Esophagus (tissue), 2 donors: Measurements from ENCODE around the gene CHD3. TPM values are rescaled to one million over a fixed set of nuclear protein-coding genes. Genes with fewer than 3 reads are reported as not detected.
A peak's percentile ranks its signal among the peaks of the same experiment; 100 is the strongest.

Experiments used
- H3K27ac ChIP-seq, 2 donors: one replicate each; pipeline ENCODE4 v1.5.1; 2013; ENCODE audit warnings: low read depth in 2 of 2, mild to moderate bottlenecking in 2 of 2, inconsistent platforms in 1 of 2, low read length in 1 of 2, moderate library complexity in 1 of 2
- H3K27me3 ChIP-seq, 2 donors: one replicate each; pipeline ENCODE4 v1.6.1; 2013; ENCODE audit warnings: low read length in 2 of 2, control low read depth in 1 of 2, mild to moderate bottlenecking in 1 of 2; ENCODE audit not compliant: insufficient read depth in 2 of 2, control insufficient read depth in 1 of 2
- H3K36me3 ChIP-seq, 2 donors: one replicate each; pipeline ENCODE4 v1.6.1; 2013; ENCODE audit warnings: low read length in 1 of 2; ENCODE audit not compliant: control insufficient read depth in 2 of 2, insufficient read depth in 2 of 2
- H3K4me1 ChIP-seq, 2 donors: one replicate each; pipeline ENCODE4 v1.6.1; 2013; ENCODE audit warnings: low read length in 1 of 2; ENCODE audit not compliant: control insufficient read depth in 2 of 2, insufficient read depth in 2 of 2
- H3K4me3 ChIP-seq, 2 donors: one replicate each; pipeline ENCODE4 v1.5.1; 2013; ENCODE audit warnings: low read length in 2 of 2, mild to moderate bottlenecking in 2 of 2, low read depth in 1 of 2, moderate library complexity in 1 of 2
- H3K9me3 ChIP-seq, 2 donors: one replicate each; pipeline ENCODE4 v1.6.1; 2013; ENCODE audit warnings: mild to moderate bottlenecking in 2 of 2, low read depth in 1 of 2, low read length in 1 of 2, moderate library complexity in 1 of 2; ENCODE audit not compliant: control insufficient read depth in 2 of 2, insufficient read depth in 1 of 2
- WGBS, 2 donors: extraction: QIAGEN DNeasy Blood & Tissue Kit; methylation state at CpG; one replicate each; pipeline ENCODE4 v1.1.7; 2013; 5-methylcytosine and 5-hydroxymethylcytosine counted together
- polyA plus RNA-seq, 2 donors: library from polyadenylated mRNA; stranded (reverse); fragments of 200-250 nt; gene quantifications; one replicate each; pipeline ENCODE4 v1.2.3, GENCODE V29; 2013
- donor health status: healthy with polysubstance abuse.
- donor health status: Bipolar disorder and iron deficiency.

CHD3 gene
- polyA plus RNA-seq = 10 to 100 TPM; 37.2 to 78.7 TPM

- peaks cover 9 to 14% of the 10 kb centered on the region in 2 donors for H3K4me1 ChIP-seq
- H3K36me3 ChIP-seq = peaks cover 0 to 5% of the 10 kb centered on the region in 2 donors
- no peaks in the 10 kb centered on the region for H3K9me3 ChIP-seq
- peak within 1 kb of the TSS; percentile 95 to 96 for H3K27ac ChIP-seq
- H3K4me3 ChIP-seq = peak within 1 kb of the TSS; percentile 54 to 95
- no peaks in the 10 kb centered on the region for H3K27me3 ChIP-seq
- WGBS, 2 donors = 15 to 20% methylated on average over 18 of the region's 18 CpGs
Observed at GRCh38 chr17:7888184-7888920, at the start of gene CHD3. Gene CHD3 (plus strand): TSS chr17:7888789. CDS start chr17:7889001, 212 bp downstream.

GRCh38 chr17:7839190-7839875, 49.3 kb upstream of the CHD3 start:
- Histone ChIP-seq H3K36me3 (no peaks in the 10 kb centered on the region), H3K4me3 (no peak overlapping the region), H3K4me1 (peaks cover 9 to 19% of the 10 kb centered on the region in 2 donors), H3K27ac (peak overlapping the region; percentile 45 to 83), H3K27me3 (no peaks in the 10 kb centered on the region), H3K9me3 (no peaks in the 10 kb centered on the region)
- WGBS, 2 donors = 44 to 54% methylated on average over 6 of the region's 6 CpGs

DNA sequence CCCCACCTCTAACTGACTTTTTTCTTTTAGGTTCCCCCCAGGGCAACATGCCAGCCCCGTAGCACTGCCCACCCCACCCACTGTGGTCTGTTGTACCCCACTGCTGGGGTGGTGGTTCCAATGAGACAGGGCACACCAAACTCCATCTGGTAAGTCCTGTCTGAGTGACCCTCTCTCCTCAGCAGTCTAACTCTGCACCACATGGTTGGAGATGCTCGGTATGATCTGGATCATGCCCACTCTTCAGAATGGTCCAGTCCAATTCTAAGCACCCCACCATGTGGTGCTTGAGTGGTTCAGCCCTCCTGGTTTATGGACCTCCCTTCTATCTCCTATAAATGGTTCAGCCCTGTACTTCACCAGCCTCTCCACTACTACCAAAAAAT, 48.7 kb upstream of the CHD3 start:
- 38 to 52% methylated on average over 2 of the region's 2 CpGs for WGBS, 2 donors
- H3K4me1 ChIP-seq = peaks cover 9 to 19% of the 10 kb centered on the region in 2 donors

GRCh38 chr17:7840441-7840840, 48.1 kb upstream of the CHD3 start:
- H3K9me3 ChIP-seq = no peaks in the 10 kb centered on the region
- H3K27me3 ChIP-seq = no peaks in the 10 kb centered on the region
- WGBS, 2 donors = 32 to 46% methylated on average over 1 of the region's 1 CpG
- H3K4me1 ChIP-seq = peaks cover 11 to 24% of the 10 kb centered on the region in 2 donors
- H3K4me3 ChIP-seq = no peak overlapping the region
- peaks cover 0 to 1% of the 10 kb centered on the region in 2 donors for H3K36me3 ChIP-seq
- H3K27ac ChIP-seq = no peak overlapping the region

More for the DNA sequence above, 48.7 kb upstream of the CHD3 start:
- Histone ChIP-seq H3K4me3 (no peak overlapping the region), H3K9me3 (no peaks in the 10 kb centered on the region), H3K27me3 (no peaks in the 10 kb centered on the region), H3K36me3 (no peaks in the 10 kb centered on the region), H3K27ac (peak overlapping the region in 1 of 2 donors; percentile 83)

GRCh38 chr17:7840875-7841274, 47.7 kb upstream of the CHD3 start:
- Histone ChIP-seq H3K36me3 (peaks cover 0 to 4% of the 10 kb centered on the region in 2 donors), H3K4me3 (no peak overlapping the region), H3K9me3 (no peaks in the 10 kb centered on the region), H3K27me3 (no peaks in the 10 kb centered on the region), H3K4me1 (peaks cover 11 to 25% of the 10 kb centered on the region in 2 donors), H3K27ac (peak overlapping the region; percentile 98 to 100)
- 64 to 67% methylated on average over 1 of the region's 1 CpG for WGBS, 2 donors

GRCh38 chr17:7841396-7841914, 47.1 kb upstream of the CHD3 start:
- H3K4me1 ChIP-seq = peaks cover 11 to 25% of the 10 kb centered on the region in 2 donors
- peak overlapping the region; percentile 46 to 67 for H3K4me3 ChIP-seq
- peaks cover 0 to 8% of the 10 kb centered on the region in 2 donors for H3K36me3 ChIP-seq
- WGBS, 2 donors = 2 to 3% methylated on average over 25 to 34 of the region's 34 CpGs
- peak overlapping the region; percentile 98 to 100 for H3K27ac ChIP-seq
- no peaks in the 10 kb centered on the region for H3K27me3 ChIP-seq
- no peaks in the 10 kb centered on the region for H3K9me3 ChIP-seq

GRCh38 chr17:7841915-7842379, 46.6 kb upstream of the CHD3 start:
- H3K36me3 ChIP-seq = peaks cover 0 to 12% of the 10 kb centered on the region in 2 donors
- H3K4me3 ChIP-seq = peak overlapping the region; percentile 46 to 67
- no peaks in the 10 kb centered on the region for H3K9me3 ChIP-seq
- 0 to 1% methylated on average over 44 to 46 of the region's 46 CpGs for WGBS, 2 donors
- peaks cover 11 to 23% of the 10 kb centered on the region in 2 donors for H3K4me1 ChIP-seq
- H3K27ac ChIP-seq = peak overlapping the region; percentile 98 to 100
- H3K27me3 ChIP-seq = no peaks in the 10 kb centered on the region

DNA sequence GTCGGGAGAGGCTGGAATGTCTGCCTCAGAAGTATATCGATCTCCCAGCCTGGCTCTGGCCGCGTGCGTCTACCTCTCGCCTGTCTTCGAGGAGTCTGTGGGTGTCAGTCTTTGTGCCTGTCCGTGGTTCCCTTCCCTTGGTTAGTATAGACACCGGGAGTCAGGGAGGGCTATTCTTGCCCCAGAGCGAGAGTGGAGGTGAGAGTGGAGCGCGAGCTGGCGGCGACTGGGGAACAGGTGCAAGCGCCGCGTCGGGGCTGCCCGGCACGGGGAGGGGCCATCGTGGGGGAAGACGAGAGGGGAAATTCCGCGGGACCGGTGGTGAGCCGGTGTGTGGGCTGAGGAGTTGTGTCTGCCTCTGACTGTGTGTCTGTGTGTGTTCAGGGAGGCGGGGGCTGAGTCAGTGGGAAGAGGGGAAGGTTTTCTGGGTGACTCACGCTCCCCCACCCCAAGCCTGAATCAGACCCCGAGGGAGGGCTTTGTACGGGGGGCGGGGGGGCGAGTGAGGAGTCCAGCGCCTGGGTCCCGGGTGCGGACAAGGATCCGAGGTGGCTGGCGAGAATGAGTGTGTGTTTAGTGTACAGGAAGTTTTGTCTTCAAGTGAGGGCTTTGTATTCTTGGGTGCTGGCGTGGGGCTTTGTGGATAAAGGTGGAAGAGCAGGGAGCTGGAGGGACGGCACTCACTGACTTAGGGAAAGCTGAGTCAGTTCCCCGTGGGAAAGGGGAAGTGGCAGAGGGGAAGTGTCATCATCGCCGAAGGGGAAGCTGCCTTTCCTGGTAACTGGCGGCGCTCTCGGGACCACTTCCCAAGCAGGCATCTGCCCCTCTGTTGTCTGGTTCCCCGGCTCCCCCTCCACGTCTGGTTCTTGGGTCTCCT, 46.0 kb upstream of the CHD3 start:
- peaks cover 0 to 17% of the 10 kb centered on the region in 2 donors for H3K36me3 ChIP-seq
- peak overlapping the region; percentile 46 to 67 for H3K4me3 ChIP-seq
- H3K9me3 ChIP-seq = no peaks in the 10 kb centered on the region
- no peaks in the 10 kb centered on the region for H3K27me3 ChIP-seq
- H3K27ac ChIP-seq = peak overlapping the region; percentile 98 to 100
- 0% methylated on average over 47 of the region's 47 CpGs for WGBS, 2 donors
- H3K4me1 ChIP-seq = peaks cover 11 to 23% of the 10 kb centered on the region in 2 donors

- Histone ChIP-seq H3K4me1 (peaks cover 11 to 23% of the 10 kb centered on the region in 2 donors), H3K9me3 (no peaks in the 10 kb centered on the region), H3K36me3 (peaks cover 0 to 20% of the 10 kb centered on the region in 2 donors), H3K4me3 (peak overlapping the region; percentile 46 to 67), H3K27me3 (no peaks in the 10 kb centered on the region), H3K27ac (peak overlapping the region; percentile 98 to 100)
- 0 to 1% methylated on average over 17 of the region's 17 CpGs for WGBS, 2 donors
Observed at GRCh38 chr17:7843257-7843535, 45.4 kb upstream of the CHD3 start.
